ENCODE data around the gene FKBP5. TPM values are rescaled to one million over a fixed set of nuclear protein-coding genes. Genes with fewer than 3 reads are reported as not detected.

FKBP5 gene
- total RNA-seq, 1 experiment from 2014 or later, result 33.9 TPM

DNA sequence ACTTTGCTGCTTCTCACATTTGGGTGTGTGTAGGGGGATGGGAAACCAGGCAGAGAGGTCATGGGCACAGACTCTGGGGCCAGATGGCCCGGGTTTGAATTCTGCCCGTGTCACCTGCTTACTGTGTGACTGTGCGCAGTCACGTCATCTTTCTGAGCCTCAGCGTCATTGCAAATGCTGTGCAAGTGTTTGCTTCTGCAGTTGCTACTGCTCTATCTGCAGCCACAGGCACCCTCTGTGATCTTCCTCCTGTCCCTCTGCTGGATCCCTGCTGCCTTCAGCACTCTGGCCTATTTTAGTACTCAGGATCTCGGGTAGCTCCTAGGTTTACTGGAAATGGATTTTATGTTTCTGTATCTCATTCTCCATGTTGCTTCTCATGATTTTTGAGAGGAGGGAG is 135.4 kb downstream of the FKBP5 start:
- DNase-seq, result no peak
- H3K36me3 Mint-ChIP-seq (ENCODE audit: insufficient read depth in 1 of 3, low read depth in 3 of 3), result peaks cover 0 to 4% (median 0%) of the 10 kb centered on the region in 3 experiments; a peak in 1 of 7 replicates
- Histone ChIP-seq H3K4me2 (ENCODE audit: insufficient read depth, insufficient read length, low read length) (no peak overlapping the region), H3K18ac (ENCODE audit: insufficient read length, low read depth, low read length) (no peak overlapping the region), H3K56ac (ENCODE audit: insufficient read length, low read depth, low read length) (no peak overlapping the region), H2BK20ac (ENCODE audit: low read depth, low read length, poor library complexity, severe bottlenecking) (no peak overlapping the region), H3T11ph (ENCODE audit: low read length) (no peak overlapping the region), H3K27me3 (ENCODE audit: insufficient read depth, low read length) (no peaks in the 10 kb centered on the region), H4K91ac (ENCODE audit: insufficient read length, low read depth, low read length) (no peak overlapping the region), H2BK5ac (ENCODE audit: insufficient read length, low read length) (no peak overlapping the region), H4K8ac (replicated peaks; ENCODE audit: insufficient read length, low read depth, low read length) (no peak overlapping the region), H2BK12ac (ENCODE audit: insufficient read length, low read depth, low read length) (no peak overlapping the region), H3K4me1 (ENCODE audit: insufficient read depth, low read length) (no peaks in the 10 kb centered on the region), H3K27ac (ENCODE audit: insufficient read length, low read depth, low read length) (no peak overlapping the region), H3K4ac (ENCODE audit: low read depth, low read length) (no peak overlapping the region), H4K5ac (ENCODE audit: insufficient read length, low read depth, low read length) (no peak overlapping the region), H2AK5ac (ENCODE audit: insufficient read length, low read length) (no peak overlapping the region), H3K79me2 (ENCODE audit: insufficient read depth, low read length) (no peaks in the 10 kb centered on the region), H2BK15ac (ENCODE audit: low read depth, low read length) (no peak overlapping the region), H3K9me3 (ENCODE audit: control insufficient read depth, low read depth, low read length) (no peaks in the 10 kb centered on the region), H3K79me1 (ENCODE audit: insufficient read depth, low read depth, low read length, poor library complexity, severe bottlenecking) (no peaks in the 10 kb centered on the region), H2BK120ac (ENCODE audit: low read depth, low read length, poor library complexity, severe bottlenecking) (no peak overlapping the region), H3K14ac (ENCODE audit: insufficient read depth, low read length) (no peak overlapping the region), H2AFZ (ENCODE audit: low read length) (no peak overlapping the region), H3K9ac (ENCODE audit: extremely low read depth, insufficient read length, low read length) (no peak overlapping the region), H4K20me1 (ENCODE audit: control insufficient read depth, insufficient read depth, insufficient read length) (no peaks in the 10 kb centered on the region), H3K23me2 (ENCODE audit: insufficient read length, low read depth, low read length, poor library complexity, severe bottlenecking) (no peaks in the 10 kb centered on the region), H3K23ac (ENCODE audit: insufficient read length, low read depth, low read length) (no peak overlapping the region)
- H3K27ac Mint-ChIP-seq, result no peak overlapping the region
- H3K4me3 Mint-ChIP-seq, result no peak overlapping the region
- no peaks in the 10 kb centered on the region; the same call in 1 of the 2 replicates for H3K27me3 Mint-ChIP-seq (ENCODE audit: low read depth)
- peaks cover 2 to 4% of the 10 kb centered on the region in 2 experiments; a peak in 4 of 5 replicates for H3K9me3 Mint-ChIP-seq
- no CpG with 5 or more reads among the region's 6 CpGs for WGBS (ENCODE audit: extremely low coverage, insufficient read length, low lambda C conversion rate)
- TF ChIP-seq CTCF (conservative IDR thresholded peaks at IDR 0.05), result no peak
- no peaks in the 10 kb centered on the region for H3K4me1 Mint-ChIP-seq
